Right renal pelvis (tissue), 4 donors: Measurements from ENCODE around the gene NOL4L. TPM values are rescaled to one million over a fixed set of nuclear protein-coding genes. Genes with fewer than 3 reads are reported as not detected.

Source experiments
- DNase-seq, 4 donors: peaks; one replicate each; pipeline ENCODE4 v3.0.0-alpha.2; 2013; ENCODE audit warnings: low read depth in 4 of 4, low spot score in 3 of 4, missing footprints in 1 of 4
- polyA plus RNA-seq, 4 donors: library from polyadenylated mRNA; unstranded; fragments of 120-200 nt; gene quantifications; one replicate each; pipeline ENCODE4 v1.2.1, GENCODE V29; 2013; ENCODE audit not compliant: insufficient read length in 4 of 4

The NOL4L gene
- polyA plus RNA-seq, 4 donors = 47.1 to 62.0 (median 51.7) TPM

- no peak for DNase-seq
Observed at GRCh38 chr20:32450484-32451061, 134.6 kb downstream of the NOL4L start.

DNA sequence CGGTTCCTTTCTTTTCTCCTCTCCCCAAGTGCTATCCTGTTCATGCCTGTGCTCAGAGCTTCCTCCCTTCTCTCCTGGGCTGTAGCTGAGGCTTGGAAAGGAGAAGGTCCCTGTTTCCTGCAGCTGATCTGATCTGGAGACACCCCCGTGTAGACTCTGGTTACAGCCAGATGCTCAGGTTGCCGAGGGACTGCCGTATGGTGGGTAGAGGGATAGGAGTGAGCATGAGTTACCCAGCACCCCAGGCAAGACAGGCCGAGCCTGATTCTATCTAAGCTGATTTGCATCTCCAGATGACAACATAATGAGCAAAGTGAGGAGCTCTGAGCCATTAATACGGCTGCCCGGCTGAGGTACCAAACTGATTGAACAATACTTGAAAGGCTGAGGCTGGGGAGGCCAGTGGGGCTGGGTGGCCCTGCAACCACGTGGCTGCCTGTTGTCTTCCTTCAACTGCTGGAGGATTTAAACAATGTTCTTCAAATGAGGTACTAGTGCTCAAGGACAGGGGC lies 135.2 kb downstream of the NOL4L start:
- DNase-seq = no peak

GRCh38 chr20:32449057-32449889 lies 135.9 kb downstream of the NOL4L start:
- DNase-seq = no peak

- DNase-seq = no peak
Observed at GRCh38 chr20:32448306-32449056, 136.7 kb downstream of the NOL4L start.

- DNase-seq = no peak
Observed at GRCh38 chr20:32447136-32448027, 137.8 kb downstream of the NOL4L start.

GRCh38 chr20:32446301-32447100 lies 138.6 kb downstream of the NOL4L start:
- no peak for DNase-seq

GRCh38 chr20:32445539-32446273 lies 139.4 kb downstream of the NOL4L start:
- no peak for DNase-seq

DNA sequence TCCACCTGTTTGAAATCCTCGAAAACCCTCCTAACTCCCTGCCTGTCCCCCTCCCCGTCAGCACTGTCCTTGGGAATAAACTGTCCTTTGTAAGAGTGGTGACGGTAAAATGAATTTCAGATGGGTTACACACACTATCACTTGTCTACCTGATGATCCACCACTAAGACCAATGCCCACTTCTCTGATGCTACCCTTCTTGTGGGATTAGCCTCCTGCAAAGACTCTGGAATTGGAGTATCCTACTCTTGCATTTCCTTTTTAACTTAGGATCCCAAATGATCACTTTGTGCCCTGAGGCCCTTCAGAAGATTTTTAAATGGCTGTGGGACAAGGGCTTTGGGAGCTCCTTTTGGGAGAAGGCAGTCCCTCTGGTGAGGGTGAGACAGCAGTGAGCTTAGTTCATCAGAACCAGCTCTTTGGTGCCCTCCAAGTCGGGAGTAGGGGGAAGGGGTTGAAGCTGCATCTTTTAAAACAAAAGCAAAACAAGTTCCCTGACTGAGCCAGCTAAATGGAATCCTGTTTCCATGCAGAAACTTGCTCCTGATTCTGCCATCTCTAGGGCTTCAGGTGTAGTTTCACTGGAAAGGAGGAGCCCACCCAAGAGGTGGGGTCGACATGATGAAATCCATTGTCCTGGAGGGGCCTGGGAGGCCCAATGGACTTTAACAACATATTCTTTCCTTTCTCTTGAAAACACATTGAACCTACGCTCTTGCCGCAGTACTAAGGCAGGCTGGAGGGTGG lies 140.5 kb downstream of the NOL4L start:
- DNase-seq = no peak

DNA sequence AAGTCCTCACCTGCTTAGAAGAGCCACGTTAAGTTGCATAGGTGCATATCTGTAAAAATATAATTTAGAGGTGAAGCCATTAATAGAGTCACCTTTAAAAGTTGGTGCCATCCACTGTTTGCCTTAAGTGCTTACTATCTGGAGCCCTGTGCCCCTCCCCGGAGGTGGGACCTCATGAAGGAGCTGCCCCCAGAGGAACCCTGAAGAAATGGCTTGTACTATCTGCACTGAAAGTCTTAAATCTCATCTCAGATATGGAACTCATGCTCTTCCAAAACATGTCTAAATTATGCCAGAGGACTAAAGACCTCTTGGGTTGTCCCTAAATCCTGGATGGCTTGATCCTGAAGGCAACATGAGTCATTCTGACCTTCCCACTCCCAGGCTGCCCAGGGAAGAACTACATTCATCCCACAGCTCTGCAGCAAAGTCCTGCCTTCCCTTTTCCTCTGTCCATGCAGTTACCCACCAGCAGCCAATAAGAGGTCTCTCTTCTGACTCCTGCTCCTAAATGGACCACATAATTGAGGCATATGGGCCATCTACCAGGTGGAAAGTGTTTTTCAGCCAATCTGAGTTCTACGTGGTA lies 141.7 kb downstream of the NOL4L start:
- no peak for DNase-seq

GRCh38 chr20:32442630-32443373 lies 142.3 kb downstream of the NOL4L start:
- no peak for DNase-seq

DNA sequence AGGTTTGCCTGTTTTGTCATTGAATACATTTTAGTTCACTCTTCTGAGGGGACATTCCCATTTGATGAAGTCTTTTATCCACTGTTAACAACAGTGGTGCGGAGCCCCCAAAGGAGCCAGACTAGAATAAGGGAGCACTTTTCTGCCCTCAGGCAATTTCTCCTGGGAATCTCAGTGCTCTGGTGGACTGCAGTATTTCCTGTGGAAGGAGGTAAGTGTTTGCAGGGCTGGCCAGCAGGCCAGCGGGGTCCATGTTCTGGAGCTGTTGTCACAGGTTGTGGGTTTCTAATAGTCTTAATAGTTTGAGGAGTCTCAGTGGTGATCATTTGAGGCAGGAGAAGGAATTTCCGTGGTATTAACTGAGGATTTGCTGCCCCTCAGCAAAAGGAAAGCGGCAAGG lies 143.5 kb downstream of the NOL4L start:
- no peak for DNase-seq

DNA sequence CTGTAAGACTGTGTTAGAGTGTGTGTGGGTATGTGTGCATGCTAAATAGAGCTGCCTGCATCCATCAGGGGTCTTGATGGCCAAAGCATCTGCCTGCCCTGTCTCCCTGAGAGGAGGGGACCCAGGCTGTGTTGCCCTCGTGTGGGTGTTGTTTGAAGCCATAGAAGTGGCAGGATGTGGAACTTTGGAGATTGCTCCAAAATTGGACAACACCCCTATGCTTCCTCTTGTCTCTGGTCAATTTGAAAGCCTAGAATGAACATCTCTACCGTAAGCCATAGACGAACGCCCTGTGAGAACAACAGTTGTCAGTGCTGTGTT lies 144.4 kb downstream of the NOL4L start:
- no peak for DNase-seq

DNA sequence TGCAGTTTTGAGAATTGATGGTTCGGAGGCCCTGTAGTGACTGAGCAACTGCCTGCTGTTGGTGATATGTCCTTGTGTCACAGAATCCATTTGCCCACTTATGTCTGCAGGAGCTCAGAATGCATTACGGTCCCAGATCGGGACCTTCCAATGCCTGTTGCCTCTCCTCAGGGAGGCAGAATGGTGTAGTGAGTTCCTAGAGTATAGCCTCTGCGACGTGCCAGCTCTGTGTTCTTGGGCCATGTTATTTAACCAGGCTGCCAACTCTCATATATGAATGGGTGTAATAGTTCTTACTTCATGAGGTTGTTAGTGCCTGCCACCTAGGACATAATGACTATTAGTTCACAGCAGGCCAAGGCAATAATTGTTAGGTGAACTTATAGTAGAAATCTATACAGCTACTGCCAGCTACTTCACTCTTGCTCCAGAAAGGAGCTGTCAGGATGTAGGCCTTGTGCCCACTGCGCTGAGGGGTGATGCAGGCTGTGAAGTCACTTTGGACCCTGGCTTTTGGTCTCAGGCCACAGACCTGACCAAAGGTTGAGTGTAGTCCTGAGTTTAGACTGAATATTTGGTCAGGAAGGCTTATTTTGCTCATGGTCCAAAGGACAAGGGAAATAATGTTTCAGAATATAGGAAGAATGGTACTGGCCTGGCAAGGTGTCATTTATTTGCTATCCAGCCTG lies 144.9 kb downstream of the NOL4L start:
- DNase-seq = no peak

DNA sequence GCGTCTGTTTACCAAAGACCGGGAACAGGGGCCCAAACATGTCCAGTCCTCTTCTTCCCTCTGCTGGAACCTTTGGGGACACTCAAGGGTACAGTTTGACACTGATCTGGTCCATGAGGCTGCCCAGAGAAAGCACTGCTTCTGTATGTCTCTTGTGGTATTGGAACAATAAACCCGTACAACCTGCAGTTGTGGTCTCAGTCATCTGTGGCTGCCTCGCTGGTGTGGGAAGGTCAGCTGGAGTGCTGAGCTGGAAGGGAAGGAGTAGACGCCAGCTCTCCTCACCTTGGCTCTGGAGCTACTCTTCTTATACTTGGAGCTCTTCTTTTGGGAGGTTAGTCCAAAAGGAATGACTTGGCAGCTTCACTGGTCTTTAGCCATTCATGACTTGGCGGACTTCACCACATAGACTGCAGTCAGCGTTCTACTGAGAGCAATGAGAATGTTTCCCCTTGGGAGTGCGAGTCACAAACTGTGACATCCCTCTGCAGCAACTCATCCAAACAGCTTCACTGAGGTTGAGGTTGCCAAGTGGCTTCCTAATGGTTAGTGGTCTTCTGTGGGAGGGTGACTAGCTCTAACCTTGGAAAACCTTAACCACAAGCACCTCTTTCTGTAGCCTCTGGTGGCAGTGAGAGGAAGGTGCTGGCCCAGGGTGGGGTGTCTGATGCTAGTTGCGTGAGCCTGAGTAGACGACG lies 145.9 kb downstream of the NOL4L start:
- no peak for DNase-seq

DNA sequence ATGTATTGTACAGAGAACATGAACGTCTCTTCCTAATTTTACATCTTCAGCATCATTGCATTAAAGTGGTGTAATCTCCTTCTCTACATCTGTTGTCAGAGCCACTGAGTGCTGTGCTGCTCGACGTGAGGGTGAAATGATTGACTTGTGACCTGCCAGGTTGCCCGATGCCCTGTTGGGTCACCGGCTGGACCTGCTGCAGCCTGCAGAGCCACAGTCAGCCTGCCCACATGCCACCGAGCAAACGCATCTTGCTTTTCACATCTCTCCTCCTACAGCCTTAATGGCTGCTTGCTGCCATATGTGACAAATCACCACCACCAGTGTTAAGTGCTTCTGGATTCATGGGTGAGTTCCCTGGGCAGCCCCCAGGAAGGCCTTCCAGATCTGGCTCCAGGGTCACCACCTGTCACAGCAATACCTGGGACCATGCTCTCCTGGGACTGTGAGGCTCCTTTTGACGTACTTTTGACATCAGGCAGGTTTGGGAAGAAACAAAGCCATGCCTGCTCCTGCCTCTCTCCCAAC lies 146.7 kb downstream of the NOL4L start:
- DNase-seq = no peak
